CD14-positive monocyte (primary cell): Measurements from ENCODE around the gene BANP. TPM values are rescaled to one million over a fixed set of nuclear protein-coding genes. Genes with fewer than 3 reads are reported as not detected.
"Not testable (repeated sequence)": the region's sequence is repeated elsewhere in the genome, so short reads cannot be mapped to it uniquely, and the experiment has no call there.

Experiments used
- DNase-seq, 3 donors: peaks; one replicate each; pipeline ENCODE4 v3.0.0-alpha.2; 2011 to 2022
- H2AFZ ChIP-seq: 2 replicates; pipeline ENCODE4 v1.6.0; 2012; ENCODE audit warnings: mild to moderate bottlenecking, low read depth, low read length, inconsistent platforms; ENCODE audit not compliant: insufficient read depth, poor library complexity, severe bottlenecking
- H3K27ac ChIP-seq, 2 donors: 1 replicate in 1 of 2; 2 replicates in 1 of 2; pipeline ENCODE4 v1.5.1; 2012 to 2013; ENCODE audit warnings: low read length in 2 of 2, control low read depth in 1 of 2, inconsistent platforms in 1 of 2, low read depth in 1 of 2, mild to moderate bottlenecking in 1 of 2
- H3K27me3 ChIP-seq, 2 donors: one replicate each; pipeline versions ENCODE4 v1.6.0 to v1.6.1; 2011 to 2013; ENCODE audit warnings: low read length in 2 of 2; ENCODE audit not compliant: control insufficient read depth in 2 of 2, insufficient read depth in 2 of 2
- H3K36me3 ChIP-seq, 2 donors: replicated peaks in 1 of 2; 1 replicate in 1 of 2; 2 replicates in 1 of 2; pipeline versions ENCODE4 v1.5.1 to v1.6.1; 2012 to 2013; ENCODE audit warnings: low read length in 2 of 2, control low read depth in 1 of 2, inconsistent platforms in 1 of 2, mild to moderate bottlenecking in 1 of 2; ENCODE audit not compliant: insufficient read depth in 2 of 2, control insufficient read depth in 1 of 2
- H3K4me1 ChIP-seq, 2 donors: 1 replicate in 1 of 2; 2 replicates in 1 of 2; pipeline versions ENCODE4 v1.5.1 to v1.6.1; 2012 to 2013; ENCODE audit warnings: low read length in 2 of 2, control low read depth in 1 of 2, inconsistent platforms in 1 of 2, mild to moderate bottlenecking in 1 of 2, moderate library complexity in 1 of 2; ENCODE audit not compliant: insufficient read depth in 2 of 2, control insufficient read depth in 1 of 2
- H3K4me2 ChIP-seq: replicated peaks from 2 replicates; pipeline ENCODE3; 2012; ENCODE audit warnings: low read length, moderate library complexity, mild to moderate bottlenecking; ENCODE audit not compliant: poor library complexity, severe bottlenecking; ENCODE audit errors: extremely low read depth
- H3K4me3 ChIP-seq, 3 experiments: fragments of 200-600 bp in 1 of 3; sonication (generic) in 1 of 3; replicated peaks in 1 of 3; 1 replicate in 2 of 3; 2 replicates in 1 of 3; pipeline ENCODE4 v1.5.1; 2011 to 2013; ENCODE audit warnings: low read length in 3 of 3, mild to moderate bottlenecking in 3 of 3, control low read depth in 2 of 3, low read depth in 2 of 3, inconsistent platforms in 1 of 3, moderate library complexity in 1 of 3
- H3K79me2 ChIP-seq: 2 replicates; pipeline ENCODE4 v1.6.0; 2012; ENCODE audit warnings: mild to moderate bottlenecking, control low read depth, inconsistent platforms, low read length, moderate library complexity; ENCODE audit not compliant: insufficient read depth
- H3K9ac ChIP-seq: 2 replicates; pipeline ENCODE4 v1.6.0; 2017; ENCODE audit warnings: low read length, mild to moderate bottlenecking; ENCODE audit not compliant: insufficient read depth, poor library complexity, severe bottlenecking
- H3K9me3 ChIP-seq, 2 donors: replicated peaks in 1 of 2; 1 replicate in 1 of 2; 2 replicates in 1 of 2; pipeline versions ENCODE4 v1.5.1 to v1.6.1; 2012 to 2013; ENCODE audit warnings: low read length in 2 of 2, control low read depth in 1 of 2; ENCODE audit not compliant: control insufficient read depth in 1 of 2, insufficient read depth in 1 of 2
- H4K20me1 ChIP-seq: 2 replicates; pipeline ENCODE4 v1.6.0; 2012; ENCODE audit warnings: mild to moderate bottlenecking, low read length, control low read depth, moderate library complexity; ENCODE audit not compliant: insufficient read depth
- H3K27ac Mint-ChIP-seq, 7 donors: one replicate each; pipeline ENCODE4 v1.8.0; 2020; ENCODE audit warnings: mild to moderate bottlenecking in 7 of 7, mixed read lengths in 7 of 7, moderate library complexity in 6 of 7, inconsistent platforms in 2 of 7
- H3K27me3 Mint-ChIP-seq, 3 donors: one replicate each; pipeline ENCODE4 v1.8.0; 2021 to 2022; ENCODE audit warnings: low read depth in 3 of 3, mild to moderate bottlenecking in 3 of 3, mixed read lengths in 3 of 3, moderate library complexity in 3 of 3, inconsistent platforms in 1 of 3
- H3K36me3 Mint-ChIP-seq, 2 donors: one replicate each; pipeline ENCODE4 v1.8.0; 2020; ENCODE audit warnings: mixed read lengths in 2 of 2, inconsistent platforms in 1 of 2, mild to moderate bottlenecking in 1 of 2
- H3K4me1 Mint-ChIP-seq: one replicate; pipeline ENCODE4 v1.8.0; 2020; ENCODE audit warnings: mild to moderate bottlenecking, mixed read lengths
- H3K4me3 Mint-ChIP-seq, 2 donors: one replicate each; pipeline ENCODE4 v1.8.0; 2020; ENCODE audit warnings: mild to moderate bottlenecking in 2 of 2, mixed read lengths in 2 of 2, moderate library complexity in 1 of 2
- H3K9me3 Mint-ChIP-seq, 7 donors: one replicate each; pipeline ENCODE4 v1.8.0; 2020 to 2022; ENCODE audit warnings: mixed read lengths in 7 of 7, mild to moderate bottlenecking in 6 of 7, moderate library complexity in 6 of 7, inconsistent platforms in 2 of 7
- CTCF ChIP-seq: fragments of 200-600 bp; IDR thresholded peaks from one replicate; pipeline ENCODE4 v1.8.0; 2022; ENCODE audit warnings: antibody characterized with exemption, mild to moderate bottlenecking
- WGBS: methylation state at CpG from one replicate; pipeline ENCODE4 v1.1.5; 2013; ENCODE audit warnings: missing lambda C conversion rate; ENCODE audit not compliant: insufficient coverage; 5-methylcytosine and 5-hydroxymethylcytosine counted together
- intact Hi-C, 2 donors: fragments of 100-400 bp; cut with micrococcal nuclease; formaldehyde crosslinking; loops; one replicate each; pipeline versions ENCODE4 v1.15.0 to v1.15.1; 2023
- polyA plus RNA-seq, 3 donors: library from polyadenylated mRNA; depleted of rRNA in 1 of 3; unstranded in 2 of 3; stranded (reverse) in 1 of 3; fragments of 300-500 nt in 2 of 3; fragments of >200 nt in 1 of 3; fragmentation: Illumina TruSeq in 2 of 3; gene quantifications; 1 replicate in 2 of 3; 2 replicates in 1 of 3; pipeline ENCODE4 v1.2.3, GENCODE V29; 2012 to 2021

BANP gene
- polyA plus RNA-seq, 3 donors = 10.1 to 40.9 (median 11.7) TPM

GRCh38 chr16:88020516-88020885, 69.3 kb downstream of the BANP start:
- H3K4me1 ChIP-seq = peaks cover 19 to 20% of the 10 kb centered on the region in 2 donors
- no peaks in the 10 kb centered on the region for H3K79me2 ChIP-seq
- H3K9ac ChIP-seq = no peak overlapping the region
- peaks cover 35% of the 10 kb centered on the region for H4K20me1 ChIP-seq
- WGBS = 98% methylated on average over 10 of the region's 10 CpGs
- no peak for DNase-seq
- intact Hi-C loops = no loop called here
- Mint-ChIP-seq H3K27ac (peak overlapping the region in 2 of 7 donors; percentile 53 to 55), H3K36me3 (peaks cover 74 to 85% of the 10 kb centered on the region in 2 donors), H3K4me3 (no peak overlapping the region), H3K27me3 (peaks cover 1 to 2% (median 2%) of the 10 kb centered on the region in 3 donors), H3K9me3 (peaks cover 0 to 2% (median 0%) of the 10 kb centered on the region in 7 donors), H3K4me1 (peaks cover 18% of the 10 kb centered on the region)
- no peak overlapping the region for H3K4me3 ChIP-seq
- no peak overlapping the region for H3K4me2 ChIP-seq
- no peak overlapping the region for H3K27ac ChIP-seq
- no peaks in the 10 kb centered on the region for H3K9me3 ChIP-seq
- H3K27me3 ChIP-seq = no peaks in the 10 kb centered on the region
- peaks cover 47 to 69% of the 10 kb centered on the region in 2 donors for H3K36me3 ChIP-seq
- no peak for TF ChIP-seq CTCF
- H2AFZ ChIP-seq = no peak overlapping the region

- H3K4me2 ChIP-seq, H3K9me3 Mint-ChIP-seq, DNase-seq, H3K9me3 ChIP-seq, H3K79me2 ChIP-seq, H3K27ac ChIP-seq, H3K27me3 Mint-ChIP-seq, H3K4me3 Mint-ChIP-seq, H3K4me3 ChIP-seq, H2AFZ ChIP-seq, H3K9ac ChIP-seq, H3K27me3 ChIP-seq, intact Hi-C loops: not testable (repeated sequence)
- Histone ChIP-seq H3K36me3 (peaks cover 48 to 64% of the 10 kb centered on the region in 2 donors), H3K4me1 (peaks cover 28% of the 10 kb centered on the region in 2 donors), H4K20me1 (peaks cover 39% of the 10 kb centered on the region)
- peaks cover 71 to 83% of the 10 kb centered on the region in 2 donors for H3K36me3 Mint-ChIP-seq
- H3K27ac Mint-ChIP-seq = peak overlapping the region in 2 of 7 donors; percentile 4 to 37
- WGBS = 96% methylated on average over 20 of the region's 26 CpGs
- H3K4me1 Mint-ChIP-seq = peaks cover 26% of the 10 kb centered on the region
These were observed 70.1 kb downstream of the BANP start for GRCh38 chr16:88021041-88021970.
